D721Med (cell line): ENCODE results near the gene NAV3.

Source experiments
- DNase-seq: peaks from one replicate; pipeline ENCODE4 v3.0.0; 2011; ENCODE audit warnings: low spot score; ENCODE audit not compliant: insufficient read length
- FAIRE-seq: peaks from 2 replicates; lab custom pipeline; 2011; peaks lifted over from hg19 to GRCh38; lab: Jason Lieb, UNC
- TF ChIP-seq, protein P1 (sequence below): IDR thresholded peaks from 2 replicates; pipeline ENCODE4 v1.5.1; 2012; ENCODE audit warnings: mild to moderate bottlenecking, control low read depth; ENCODE audit not compliant: insufficient read depth; ENCODE audit errors: missing control alignments

NAV3 gene

GRCh38 chr12:77983859-77984258 lies 153.2 kb downstream of the NAV3 start:
- TF ChIP-seq, protein P1, sequence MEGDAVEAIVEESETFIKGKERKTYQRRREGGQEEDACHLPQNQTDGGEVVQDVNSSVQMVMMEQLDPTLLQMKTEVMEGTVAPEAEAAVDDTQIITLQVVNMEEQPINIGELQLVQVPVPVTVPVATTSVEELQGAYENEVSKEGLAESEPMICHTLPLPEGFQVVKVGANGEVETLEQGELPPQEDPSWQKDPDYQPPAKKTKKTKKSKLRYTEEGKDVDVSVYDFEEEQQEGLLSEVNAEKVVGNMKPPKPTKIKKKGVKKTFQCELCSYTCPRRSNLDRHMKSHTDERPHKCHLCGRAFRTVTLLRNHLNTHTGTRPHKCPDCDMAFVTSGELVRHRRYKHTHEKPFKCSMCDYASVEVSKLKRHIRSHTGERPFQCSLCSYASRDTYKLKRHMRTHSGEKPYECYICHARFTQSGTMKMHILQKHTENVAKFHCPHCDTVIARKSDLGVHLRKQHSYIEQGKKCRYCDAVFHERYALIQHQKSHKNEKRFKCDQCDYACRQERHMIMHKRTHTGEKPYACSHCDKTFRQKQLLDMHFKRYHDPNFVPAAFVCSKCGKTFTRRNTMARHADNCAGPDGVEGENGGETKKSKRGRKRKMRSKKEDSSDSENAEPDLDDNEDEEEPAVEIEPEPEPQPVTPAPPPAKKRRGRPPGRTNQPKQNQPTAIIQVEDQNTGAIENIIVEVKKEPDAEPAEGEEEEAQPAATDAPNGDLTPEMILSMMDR = no peak
- DNase-seq (no peak), FAIRE-seq (no peak)

- TF ChIP-seq, protein P1 = no peak
- DNase-seq (no peak), FAIRE-seq (no peak)
These were observed 162.1 kb downstream of the NAV3 start for GRCh38 chr12:77992760-77993159.

GRCh38 chr12:77993658-77994057 lies 163.0 kb downstream of the NAV3 start:
- no peak for FAIRE-seq
- TF ChIP-seq, protein P1 = no peak

DNA sequence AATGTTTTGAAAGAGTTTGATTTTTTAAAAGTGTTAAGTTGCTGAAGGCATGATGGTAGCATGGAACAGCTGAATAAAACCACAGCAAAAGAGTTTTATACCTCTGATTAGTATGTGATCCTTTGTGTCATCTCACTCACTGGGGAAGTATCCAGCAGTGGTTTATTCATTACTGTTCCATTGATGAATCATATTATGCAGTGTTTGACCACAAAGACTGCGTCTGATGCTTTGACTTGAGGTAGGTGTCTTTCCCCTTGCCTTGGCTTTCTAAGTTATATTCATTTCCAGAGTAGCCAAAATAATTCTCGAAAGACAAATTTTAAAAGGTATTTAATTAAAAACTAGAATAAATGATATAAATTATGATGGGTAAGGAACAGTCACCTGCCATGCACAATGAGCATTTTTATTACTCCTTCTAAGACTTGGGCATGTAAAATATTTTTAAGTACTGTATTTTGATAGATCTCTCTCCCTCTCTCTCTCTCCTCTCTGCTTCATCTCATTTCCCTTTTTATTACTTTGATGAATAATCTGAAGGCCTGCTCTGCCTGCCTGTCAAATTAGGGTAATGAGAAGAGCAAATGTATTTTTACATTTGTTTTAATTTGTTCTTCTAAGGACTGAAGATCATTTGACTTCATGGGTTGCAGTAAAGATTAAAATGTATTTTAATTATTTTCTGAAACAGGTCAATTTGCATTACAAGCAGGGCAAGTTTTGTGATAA lies 164.9 kb downstream of the NAV3 start:
- FAIRE-seq (no peak), DNase-seq (no peak)
- TF ChIP-seq, protein P1 = no peak

More at GRCh38 chr12:77993658-77994057, 163.0 kb downstream of the NAV3 start:
- no peak for DNase-seq

DNA sequence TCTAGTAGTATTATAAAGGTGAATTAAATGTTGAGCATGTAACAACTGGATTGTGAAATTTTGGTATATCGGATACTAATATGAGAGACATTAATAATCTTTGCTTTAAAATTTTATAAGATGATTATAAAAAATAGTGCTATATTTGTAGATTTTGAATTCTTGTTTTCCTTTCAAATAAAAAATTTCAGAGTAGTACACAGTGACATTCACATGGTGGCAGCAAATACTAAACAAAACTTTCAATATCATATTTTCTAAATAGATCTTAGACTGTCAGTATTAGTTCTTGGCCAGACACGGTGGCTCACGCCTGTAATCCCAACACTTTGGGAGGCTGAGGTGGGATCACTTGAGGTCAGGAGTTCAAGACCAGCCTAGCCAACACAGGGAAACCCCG lies 166.0 kb downstream of the NAV3 start:
- FAIRE-seq = no peak
- TF ChIP-seq, protein P1 = peak; percentile 7
- DNase-seq = no peak

- TF ChIP-seq, protein P1 = no peak
- FAIRE-seq (no peak), DNase-seq (no peak)
These were observed 167.6 kb downstream of the NAV3 start for GRCh38 chr12:77998236-77998786.
